HG03558 (cell line): ENCODE measurements around the gene PGLYRP2.
"Not testable (repeated sequence)": the region's sequence is repeated elsewhere in the genome, so short reads cannot be mapped to it uniquely, and the experiment has no call there.

Experiments
- ATAC-seq: cut with Tn5 transposase; IDR thresholded peaks from one replicate; pipeline ENCODE4 v1.9.1; 2021; ENCODE audit warnings: moderate number of reproducible peaks; ENCODE audit not compliant: unreplicated experiment; ENCODE audit errors: extremely low read depth

Gene PGLYRP2

DNA sequence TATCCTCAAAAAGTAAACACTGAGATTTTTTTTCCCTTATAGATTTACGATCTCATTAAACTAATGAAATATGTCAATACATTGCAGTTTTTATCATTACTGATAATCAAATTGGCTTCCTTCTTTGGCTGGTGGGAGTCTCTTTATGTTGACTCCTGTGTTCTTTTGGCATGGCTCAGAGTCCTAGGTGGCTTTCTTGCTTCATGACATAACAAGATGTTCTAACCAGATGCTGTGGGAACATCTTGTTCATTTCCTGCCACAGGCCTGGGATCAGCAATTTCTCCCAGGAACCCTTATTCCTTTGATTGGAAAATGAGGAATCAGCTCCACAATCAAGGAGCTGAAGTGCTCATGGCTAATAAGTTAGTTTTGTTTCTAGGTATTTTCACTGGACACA lies 15.8 kb upstream of the PGLYRP2 start:
- no peak for ATAC-seq

DNA sequence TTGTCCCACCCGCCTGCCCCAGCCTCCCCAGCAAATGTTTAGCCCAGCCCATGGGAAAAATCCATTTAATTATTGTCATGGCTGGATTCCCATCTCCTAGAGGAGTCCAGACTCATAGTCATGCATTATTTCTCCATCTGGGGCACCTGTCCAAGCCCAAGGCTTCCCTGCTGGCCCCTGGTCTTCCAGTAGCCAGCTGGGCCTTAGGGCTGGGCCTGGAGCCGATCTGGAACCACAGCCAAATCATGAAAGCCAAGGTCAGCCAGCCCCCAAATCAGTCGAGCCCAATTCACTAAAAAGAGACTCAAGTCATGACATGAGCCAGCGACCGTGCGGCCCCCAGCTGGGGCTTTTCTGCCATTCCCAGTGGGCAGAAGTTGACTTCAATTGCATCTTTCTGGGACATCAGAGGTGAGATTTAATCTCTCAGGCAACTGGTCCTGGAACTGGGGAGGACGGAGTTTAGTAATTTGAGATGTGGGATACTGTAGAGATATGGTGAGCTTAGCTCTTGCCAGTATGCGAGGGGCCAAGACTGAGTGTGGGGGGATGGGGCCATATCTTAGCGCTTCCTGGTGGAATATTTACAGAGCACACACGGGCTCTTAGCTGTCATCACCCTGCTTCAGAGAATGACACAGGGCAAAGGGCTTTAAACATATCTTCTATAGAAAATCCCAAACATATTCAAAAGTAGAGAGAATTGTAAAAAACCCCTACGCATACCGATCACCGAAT lies 9.4 kb upstream of the PGLYRP2 start:
- ATAC-seq = no peak

DNA sequence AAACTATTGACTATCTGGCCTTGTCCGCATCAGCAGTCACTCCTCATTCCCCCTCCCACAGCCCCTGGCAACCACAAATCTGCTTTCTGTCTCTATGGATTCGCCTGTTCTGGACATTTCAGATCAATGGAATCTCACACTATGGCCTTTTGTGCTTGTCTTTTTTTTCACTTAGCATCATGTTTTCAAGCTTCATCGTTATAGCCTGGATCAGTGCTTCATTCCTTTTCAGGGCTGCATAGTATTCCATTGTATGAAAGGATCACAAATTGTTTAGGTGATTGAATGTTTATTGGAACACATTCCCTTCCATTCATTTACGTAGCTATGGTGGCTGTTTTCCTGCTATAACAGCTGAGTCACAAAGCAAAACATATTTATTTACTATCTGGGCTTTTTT lies 7.7 kb upstream of the PGLYRP2 start:
- ATAC-seq = no peak

DNA sequence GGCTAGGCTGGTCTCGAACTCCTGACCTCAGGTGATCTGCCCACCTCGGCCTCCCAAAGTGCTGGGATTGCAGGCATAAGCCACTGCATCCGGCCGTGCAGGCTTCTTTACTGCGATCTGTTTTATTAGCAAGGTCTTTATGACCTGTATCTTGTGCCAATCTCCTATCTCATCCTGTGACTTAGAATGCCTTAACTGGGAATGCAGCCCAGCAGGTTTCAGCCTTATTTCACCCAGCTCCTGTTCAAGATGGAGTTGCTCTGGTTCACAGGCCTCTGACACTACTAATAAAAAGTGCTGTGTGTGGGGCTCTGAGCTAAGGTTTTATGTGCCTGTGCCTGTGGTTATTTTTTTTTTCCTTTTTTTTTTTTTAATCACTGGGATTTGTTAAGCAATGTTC lies 6.5 kb upstream of the PGLYRP2 start:
- ATAC-seq = not testable (repeated sequence)

DNA sequence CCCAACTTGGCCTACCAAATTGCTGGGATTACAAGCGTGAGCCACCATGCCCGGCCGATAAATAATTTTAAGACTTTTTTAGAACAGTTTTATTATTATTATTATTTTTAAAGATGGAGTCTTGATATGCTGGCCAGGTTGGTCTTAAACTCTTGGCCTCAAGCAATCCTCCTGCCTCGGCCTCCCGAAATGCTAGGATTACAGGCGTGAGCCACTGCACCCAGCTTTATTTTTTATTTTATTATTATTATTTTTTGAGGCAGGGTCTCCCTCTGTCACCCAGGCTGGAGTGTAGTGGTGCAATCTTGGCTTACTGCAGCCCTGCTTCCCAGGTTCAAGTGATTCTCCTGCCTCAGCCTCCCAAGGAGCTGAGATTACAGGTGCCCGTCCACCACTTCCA lies 1.7 kb upstream of the PGLYRP2 start:
- not testable (repeated sequence) for ATAC-seq

DNA sequence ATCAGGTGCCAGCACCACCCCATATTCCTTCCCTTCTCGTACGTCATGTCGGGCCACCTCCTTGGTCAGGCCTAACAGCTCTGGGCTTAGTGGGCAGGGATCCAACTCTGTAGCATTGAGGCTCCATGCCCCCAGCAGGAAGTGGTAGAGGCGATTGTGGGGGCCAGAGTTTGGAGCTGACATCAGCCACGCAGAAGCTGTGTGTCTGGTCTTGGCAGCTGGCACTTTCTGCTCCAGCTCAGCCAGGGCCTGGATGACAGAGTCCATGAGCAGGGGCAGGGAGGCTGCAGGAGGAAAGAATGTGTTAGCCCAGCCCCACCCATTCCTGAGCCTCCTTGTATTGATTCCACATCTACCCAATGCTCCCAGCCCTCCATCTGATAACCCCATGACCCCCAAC lies 3.0 kb downstream of the PGLYRP2 start:
- no peak for ATAC-seq

DNA sequence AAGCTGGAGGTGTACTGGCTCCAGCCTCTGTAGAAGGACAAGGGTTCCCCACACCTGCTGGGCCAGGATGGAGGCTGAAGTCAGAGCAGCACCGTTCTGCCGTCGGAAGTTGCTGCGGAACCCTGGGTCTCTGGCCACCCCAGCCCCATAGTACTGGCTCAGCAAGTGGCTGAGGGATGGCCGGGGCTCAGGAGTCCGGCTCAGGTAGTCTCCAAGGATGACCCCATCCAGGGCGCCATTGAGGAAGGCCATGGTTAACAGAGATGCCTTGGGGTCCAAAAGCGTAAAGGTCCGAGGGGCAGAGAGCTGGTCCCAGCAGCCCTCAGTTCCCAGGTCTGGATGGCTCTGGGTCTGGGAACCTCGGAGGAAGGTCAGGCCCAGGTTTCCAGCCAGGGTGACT lies 3.7 kb downstream of the PGLYRP2 start:
- ATAC-seq = no peak

DNA sequence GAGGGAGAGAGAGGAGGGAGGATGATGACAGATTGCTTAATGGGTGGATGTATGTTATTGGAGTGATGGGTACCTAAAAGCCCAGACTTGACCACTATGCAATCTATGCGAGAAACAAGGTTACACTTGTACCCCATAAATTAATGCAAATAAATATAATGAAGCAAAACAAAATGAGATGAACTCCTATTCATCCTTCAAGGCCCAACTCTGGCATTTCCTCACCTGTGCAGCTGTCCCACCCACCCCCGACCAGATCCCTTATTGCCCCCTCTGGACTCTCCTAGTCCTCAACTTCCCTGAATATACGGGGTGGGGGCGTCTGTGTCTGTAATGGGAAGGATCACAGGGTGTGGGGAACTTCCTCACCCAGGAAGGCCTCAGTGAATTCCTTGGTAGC lies 4.1 kb downstream of the PGLYRP2 start:
- no peak for ATAC-seq

DNA sequence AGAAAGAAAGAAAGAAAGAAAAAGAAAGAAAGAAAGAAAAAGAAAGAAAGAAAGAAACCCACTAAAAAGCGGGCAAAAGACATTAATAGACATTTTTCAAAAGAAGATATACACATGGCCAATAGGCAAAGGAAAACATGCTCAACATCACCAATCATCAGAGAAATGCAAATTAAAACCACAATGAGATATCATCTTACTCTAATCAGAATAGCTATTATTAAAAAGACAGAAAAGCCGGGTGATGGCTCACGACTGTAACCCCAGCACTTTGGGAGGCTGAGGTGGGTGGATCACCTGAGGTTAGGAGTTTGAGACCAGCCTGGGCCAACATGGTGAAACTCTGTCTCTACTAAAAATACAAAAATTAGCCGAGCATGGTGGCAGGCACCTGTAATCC lies 5.5 kb downstream of the PGLYRP2 start:
- ATAC-seq = not testable (repeated sequence)

DNA sequence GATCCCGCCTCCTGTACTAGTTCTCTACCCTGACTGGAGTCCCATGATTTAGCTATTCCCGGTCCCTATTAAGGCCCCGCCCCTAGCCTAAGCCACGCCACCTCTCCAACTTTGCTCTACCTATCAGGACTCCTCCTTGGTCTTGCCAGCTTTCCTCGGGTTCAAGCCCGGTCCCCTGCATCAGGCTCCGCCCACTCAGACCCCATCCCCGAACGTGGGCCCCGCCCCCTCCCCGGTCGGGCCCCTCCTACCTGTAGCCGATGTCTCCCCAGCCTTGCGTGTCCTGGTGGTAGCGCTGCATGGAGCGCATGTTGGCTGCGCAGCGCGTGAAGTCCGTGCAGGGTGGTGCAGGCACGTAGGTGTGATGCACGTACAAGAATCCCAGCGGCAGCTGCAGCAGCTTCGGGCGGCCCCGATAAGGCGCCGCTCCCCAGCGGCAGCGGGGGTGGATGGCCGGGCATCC lies 7.6 kb downstream of the PGLYRP2 start:
- no peak for ATAC-seq

DNA sequence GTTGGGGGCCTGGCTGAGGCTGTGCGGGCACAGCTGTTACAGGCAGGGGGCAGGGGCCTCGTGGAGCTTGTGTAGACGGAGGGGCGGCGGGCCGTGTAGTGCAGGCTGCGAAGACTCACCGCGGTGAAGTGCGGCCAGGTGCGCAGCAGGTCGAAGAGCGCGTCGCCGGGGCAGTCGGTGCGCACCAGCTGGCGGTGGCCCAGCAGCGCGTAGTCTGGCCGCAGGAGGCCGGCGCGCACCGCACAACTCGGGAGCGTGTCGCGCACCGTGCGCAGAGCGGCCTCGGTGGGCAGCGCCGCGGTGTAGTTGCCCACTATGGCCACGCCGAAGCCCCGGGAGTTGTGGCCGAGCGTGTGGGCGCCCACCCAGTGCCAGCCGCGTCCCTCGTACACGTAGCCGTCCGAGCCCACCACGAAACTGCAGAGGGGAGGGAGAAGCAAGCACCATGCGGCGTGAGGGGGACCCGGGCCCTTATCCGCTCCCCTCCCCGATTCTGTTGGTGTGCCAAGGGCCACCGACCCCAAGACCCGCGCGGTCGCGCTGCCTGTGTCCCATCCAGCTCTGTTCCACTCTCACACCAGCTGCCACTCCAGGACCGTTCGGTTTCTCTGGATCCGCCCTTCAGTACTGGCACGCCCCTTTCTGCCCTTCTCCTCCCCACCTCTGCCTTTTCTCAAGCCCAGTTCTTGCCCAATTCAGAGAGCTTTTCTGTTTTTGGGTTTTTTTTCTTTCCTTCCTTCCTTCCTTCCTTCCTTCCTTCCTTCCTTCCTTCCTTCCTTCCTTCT lies 9.6 kb downstream of the PGLYRP2 start:
- ATAC-seq = no peak

DNA sequence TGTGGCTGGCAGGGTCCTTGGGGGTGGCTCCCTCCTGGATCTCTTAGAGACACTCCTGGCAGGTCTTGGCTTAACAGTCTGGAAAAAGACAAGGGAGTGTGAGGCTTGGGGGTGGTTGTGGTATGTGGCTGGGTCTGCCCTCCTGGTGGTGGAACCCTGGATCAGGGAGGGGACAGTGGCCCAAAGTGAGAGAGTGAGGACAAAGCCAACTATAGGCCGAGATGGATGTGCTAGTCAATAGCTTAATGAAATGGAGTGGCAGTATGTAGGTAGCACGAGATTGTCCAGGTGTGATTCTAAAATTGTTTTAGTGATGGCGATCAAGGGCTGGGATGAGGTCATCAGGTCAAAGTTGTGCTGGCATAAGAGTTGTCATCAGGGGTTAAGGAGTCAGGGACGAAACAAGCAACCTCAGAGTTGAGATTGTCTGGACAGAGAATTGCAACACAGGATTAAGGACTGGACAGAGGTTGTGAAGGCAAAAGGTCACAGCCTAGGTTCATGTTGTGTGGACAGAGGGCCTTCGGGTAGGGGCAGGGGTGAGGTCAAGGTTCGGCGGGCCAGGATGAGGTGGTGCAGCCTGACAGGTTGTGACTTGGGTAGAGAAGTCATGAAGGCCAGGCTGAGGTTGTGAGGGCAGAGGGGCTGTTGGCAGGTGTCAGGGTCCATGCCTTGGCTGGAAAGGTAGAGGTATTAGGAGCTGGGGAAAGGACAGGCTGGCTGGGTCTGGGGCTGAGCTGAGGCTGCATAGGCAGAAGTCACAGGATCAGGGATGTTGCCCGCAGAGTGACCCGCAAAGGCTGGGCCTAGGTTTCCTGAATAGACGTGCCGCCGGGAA lies 10.4 kb downstream of the PGLYRP2 start:
- no peak for ATAC-seq

DNA sequence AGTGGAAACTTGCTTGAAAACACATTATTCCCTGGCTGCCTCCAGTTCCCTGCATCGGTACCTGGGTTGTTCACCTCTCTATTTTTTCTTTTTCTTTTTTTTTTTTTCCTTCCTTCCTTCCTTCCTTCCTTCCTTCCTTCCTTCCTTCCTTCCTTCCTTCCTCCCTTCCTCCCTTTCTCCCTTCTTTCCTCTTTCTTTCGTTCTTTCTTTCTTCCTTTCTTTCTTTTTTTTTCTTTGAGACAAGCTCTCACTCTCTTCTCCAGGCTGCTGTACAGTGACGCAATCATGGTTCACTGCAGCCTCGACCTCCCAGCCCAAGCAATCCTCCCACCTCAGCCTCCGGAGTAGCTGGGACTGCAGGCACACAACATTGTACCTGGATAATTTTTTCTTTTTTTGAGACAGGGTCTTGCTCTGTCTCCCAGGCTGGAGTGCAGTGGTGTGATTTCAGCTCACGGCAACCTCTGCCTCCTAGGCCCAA lies 11.5 kb downstream of the PGLYRP2 start:
- ATAC-seq = no peak

DNA sequence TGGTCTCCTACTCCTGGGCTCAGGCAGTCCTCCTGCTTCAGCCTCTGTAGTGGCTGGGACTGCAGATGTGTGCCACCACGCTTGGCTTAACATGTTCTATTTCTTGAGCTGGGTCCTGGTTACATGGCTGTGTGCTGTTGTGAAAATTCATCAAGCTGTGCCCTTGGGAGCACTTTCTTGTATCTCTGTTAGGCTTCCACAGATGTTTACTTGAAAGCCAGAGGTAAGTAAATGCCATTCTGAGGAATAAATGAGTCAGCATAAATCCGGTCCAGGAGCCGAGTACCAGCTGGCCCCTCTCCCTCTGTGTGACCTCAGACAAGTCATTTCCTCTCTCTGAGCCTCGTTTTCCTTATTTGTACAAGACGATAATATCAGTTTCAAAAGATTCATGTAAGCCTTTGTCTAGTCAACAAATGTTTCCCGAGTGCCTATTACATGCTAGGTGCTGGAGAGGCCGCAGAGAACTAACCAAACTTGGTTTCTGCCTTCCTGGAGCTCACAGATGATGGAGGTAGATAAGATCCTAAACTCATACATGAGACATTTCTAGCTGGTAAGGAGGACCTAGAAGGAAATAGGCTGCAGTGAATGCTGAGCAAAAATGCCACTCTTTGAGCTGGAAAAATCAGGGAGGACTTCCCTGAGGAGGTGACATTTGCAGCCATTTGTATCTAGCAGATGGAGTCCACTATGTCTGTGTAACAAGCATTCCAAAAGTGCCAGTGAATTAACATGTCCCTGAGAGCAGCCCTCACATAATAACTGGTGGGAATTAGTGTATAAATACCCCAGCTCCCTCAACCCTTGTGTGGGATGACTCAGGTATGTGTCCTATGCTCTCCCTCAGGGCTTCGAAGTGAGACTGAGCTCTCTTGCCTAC lies 12.2 kb downstream of the PGLYRP2 start:
- peak; percentile 33 for ATAC-seq

DNA sequence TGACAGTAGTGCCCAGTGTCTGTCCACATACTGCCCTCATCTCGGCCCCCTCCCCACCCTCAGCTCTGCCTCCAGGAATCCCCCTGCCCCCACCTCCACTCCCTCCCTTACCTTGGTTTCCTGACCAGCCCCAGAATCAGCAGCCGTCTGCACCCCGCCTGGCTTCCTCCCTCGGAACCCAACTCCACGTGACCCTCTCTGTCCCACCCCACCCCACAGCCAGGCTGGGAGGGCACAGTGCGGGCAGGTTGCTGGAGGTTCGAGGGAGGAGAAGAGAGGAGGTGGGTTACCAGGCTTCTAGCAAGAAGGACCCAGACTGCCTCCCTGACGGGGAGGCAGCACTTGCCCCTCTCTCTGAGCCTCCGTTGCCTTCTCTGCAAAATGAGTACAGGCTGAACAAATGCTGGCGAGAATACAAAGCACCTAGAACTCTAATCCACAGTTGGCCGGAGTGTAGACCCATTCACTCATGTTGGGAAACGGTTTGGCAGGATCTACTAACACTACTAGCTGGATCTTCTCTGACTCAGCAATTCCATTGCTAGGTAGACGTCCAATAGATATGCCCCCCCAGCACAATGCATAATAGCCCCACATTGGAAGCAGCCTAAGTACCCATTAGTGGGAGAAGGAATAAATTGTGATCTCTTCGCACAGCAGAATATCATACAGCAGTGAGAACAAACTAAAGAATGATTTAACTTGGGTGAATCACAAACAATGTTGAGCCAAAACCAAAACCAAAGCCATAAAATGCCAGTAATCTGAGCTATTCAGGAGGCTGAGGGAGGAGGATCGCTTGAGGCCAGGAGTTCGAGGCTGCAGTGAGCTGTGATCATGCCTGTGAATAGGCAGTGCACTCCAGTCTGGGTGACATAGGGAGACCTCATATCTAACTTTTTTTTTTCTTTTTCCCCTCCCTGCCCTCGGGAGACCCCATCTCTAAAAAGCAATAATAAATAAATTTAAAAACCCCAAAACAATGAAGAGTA lies 14.6 kb downstream of the PGLYRP2 start, which contains the start of gene RASAL3:
TSS of gene RASAL3 (minus strand) at position 151 of the 992 bp plus-strand sequence. CDS start 186 bp downstream, outside the sequence.
- no peak for ATAC-seq

DNA sequence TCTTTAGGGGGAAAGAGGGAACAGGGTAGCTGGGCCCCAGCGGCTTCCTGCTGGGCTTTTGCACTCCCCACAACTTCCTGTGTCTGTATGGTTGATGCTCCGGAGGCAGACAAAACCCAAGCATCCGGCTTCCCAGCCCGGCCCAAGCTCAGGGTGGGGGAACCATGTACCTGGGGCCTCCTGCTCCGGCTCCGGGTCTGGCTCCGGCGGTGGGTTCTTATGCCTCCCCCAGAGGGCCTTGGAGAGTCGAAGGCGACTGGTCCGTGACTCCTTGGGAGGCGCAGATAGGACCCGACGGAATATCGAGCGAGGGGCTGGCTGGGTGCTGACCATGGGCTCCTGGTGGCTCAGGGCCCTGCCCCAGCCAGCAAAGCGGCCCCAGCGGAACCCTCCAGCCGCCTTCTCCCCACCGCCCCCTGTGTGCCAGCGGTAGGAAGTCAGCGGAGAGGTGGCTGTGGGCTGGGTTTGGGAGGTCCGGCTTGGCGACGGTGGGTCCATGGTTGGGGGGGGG lies 15.4 kb downstream of the PGLYRP2 start:
- no peak for ATAC-seq

DNA sequence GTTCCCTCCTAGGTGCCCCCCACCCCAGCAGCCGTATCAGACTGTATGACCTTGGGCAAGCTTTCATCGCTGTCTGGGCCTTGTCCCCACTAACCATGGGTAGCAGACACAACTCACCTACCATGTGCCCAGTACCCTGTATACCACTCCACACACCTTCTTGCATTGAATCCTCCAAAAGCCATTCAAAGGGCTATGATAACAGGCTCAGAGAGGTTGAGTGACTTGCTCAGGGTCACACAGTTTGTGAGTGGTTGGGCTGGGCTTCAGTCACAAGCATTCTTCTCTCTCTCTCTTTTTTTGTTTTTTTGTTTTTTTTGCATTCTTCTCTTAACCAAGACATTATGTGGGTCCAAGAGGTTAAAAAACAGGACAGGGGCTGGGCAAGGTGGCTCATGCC lies 17.6 kb downstream of the PGLYRP2 start:
- ATAC-seq = no peak
